Brain microvascular endothelial cell (primary cell): Measurements from ENCODE around the gene KCNAB1.
"Not testable (repeated sequence)": the region's sequence is repeated elsewhere in the genome, so short reads cannot be mapped to it uniquely, and the experiment has no call there.

Source experiments
- DNase-seq: peaks from one replicate; pipeline ENCODE4 v3.0.0-alpha.2; 2020
- H3K27ac ChIP-seq: fragments of 250-450 bp; sonication (Bioruptor Pico); 2 replicates; pipeline ENCODE4 v1.5.1; 2020; ENCODE audit warnings: mild to moderate bottlenecking, moderate library complexity
- H3K27me3 ChIP-seq: fragments of 250-450 bp; sonication (Bioruptor Pico); replicated peaks from 2 replicates; pipeline ENCODE4 v1.5.1; 2020; ENCODE audit warnings: mild to moderate bottlenecking
- H3K36me3 ChIP-seq: fragments of 250-450 bp; sonication (Bioruptor Pico); replicated peaks from 2 replicates; pipeline ENCODE4 v1.5.1; 2020; ENCODE audit warnings: mild to moderate bottlenecking
- H3K4me3 ChIP-seq: 2 replicates; pipeline ENCODE4 v1.5.1; 2011; ENCODE audit warnings: low read depth, mild to moderate bottlenecking, control low read depth, low read length, moderate library complexity
- in situ Hi-C: cut with HindIII; loops from 2 replicates; pipeline ENCODE4 v1.10.0; 2017; ENCODE audit warnings: low sequenced_read_pairs, low pct_ligation_motif_present
- TF ChIP-seq, protein P1 (sequence below): IDR thresholded peaks from 2 replicates; pipeline ENCODE4 v1.5.1; 2011; ENCODE audit warnings: low read depth, mild to moderate bottlenecking, moderate library complexity, low read length, control low read depth, inconsistent platforms; ENCODE audit errors: missing control alignments

The KCNAB1 gene

GRCh38 chr3:156226676-156227420 is 106.5 kb downstream of the KCNAB1 start:
- in situ Hi-C loops: no loop called here
- H3K27ac ChIP-seq: no peak overlapping the region
- H3K4me3 ChIP-seq: no peak overlapping the region
- DNase-seq: no peak
- TF ChIP-seq, protein P1, sequence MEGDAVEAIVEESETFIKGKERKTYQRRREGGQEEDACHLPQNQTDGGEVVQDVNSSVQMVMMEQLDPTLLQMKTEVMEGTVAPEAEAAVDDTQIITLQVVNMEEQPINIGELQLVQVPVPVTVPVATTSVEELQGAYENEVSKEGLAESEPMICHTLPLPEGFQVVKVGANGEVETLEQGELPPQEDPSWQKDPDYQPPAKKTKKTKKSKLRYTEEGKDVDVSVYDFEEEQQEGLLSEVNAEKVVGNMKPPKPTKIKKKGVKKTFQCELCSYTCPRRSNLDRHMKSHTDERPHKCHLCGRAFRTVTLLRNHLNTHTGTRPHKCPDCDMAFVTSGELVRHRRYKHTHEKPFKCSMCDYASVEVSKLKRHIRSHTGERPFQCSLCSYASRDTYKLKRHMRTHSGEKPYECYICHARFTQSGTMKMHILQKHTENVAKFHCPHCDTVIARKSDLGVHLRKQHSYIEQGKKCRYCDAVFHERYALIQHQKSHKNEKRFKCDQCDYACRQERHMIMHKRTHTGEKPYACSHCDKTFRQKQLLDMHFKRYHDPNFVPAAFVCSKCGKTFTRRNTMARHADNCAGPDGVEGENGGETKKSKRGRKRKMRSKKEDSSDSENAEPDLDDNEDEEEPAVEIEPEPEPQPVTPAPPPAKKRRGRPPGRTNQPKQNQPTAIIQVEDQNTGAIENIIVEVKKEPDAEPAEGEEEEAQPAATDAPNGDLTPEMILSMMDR: no peak
- no peaks in the 10 kb centered on the region for H3K27me3 ChIP-seq
- H3K36me3 ChIP-seq: no peaks in the 10 kb centered on the region

DNA sequence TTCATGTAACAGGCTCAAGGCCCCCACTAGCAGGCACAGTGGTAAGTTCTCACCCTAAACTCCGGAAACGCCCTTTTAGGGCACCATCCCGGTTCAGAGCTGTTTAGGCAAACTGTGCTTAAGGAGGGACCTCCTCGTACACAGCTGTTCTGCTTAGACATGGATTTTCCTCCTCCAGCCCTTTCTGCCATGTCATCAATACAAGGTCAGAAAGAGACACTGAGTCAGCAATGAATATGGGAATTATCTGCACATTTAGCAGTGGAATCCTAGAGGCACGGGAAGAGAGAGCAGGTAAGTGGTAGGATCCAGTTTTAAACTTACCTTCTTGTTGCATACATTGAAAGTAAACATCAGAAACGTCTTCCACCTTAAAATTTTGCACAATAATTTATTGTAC is 107.3 kb downstream of the KCNAB1 start:
- Histone ChIP-seq H3K4me3 (no peak overlapping the region), H3K27me3 (no peaks in the 10 kb centered on the region), H3K36me3 (no peaks in the 10 kb centered on the region), H3K27ac (no peak overlapping the region)
- no peak for DNase-seq
- in situ Hi-C loops: no loop called here
- TF ChIP-seq, protein P1: no peak

DNA sequence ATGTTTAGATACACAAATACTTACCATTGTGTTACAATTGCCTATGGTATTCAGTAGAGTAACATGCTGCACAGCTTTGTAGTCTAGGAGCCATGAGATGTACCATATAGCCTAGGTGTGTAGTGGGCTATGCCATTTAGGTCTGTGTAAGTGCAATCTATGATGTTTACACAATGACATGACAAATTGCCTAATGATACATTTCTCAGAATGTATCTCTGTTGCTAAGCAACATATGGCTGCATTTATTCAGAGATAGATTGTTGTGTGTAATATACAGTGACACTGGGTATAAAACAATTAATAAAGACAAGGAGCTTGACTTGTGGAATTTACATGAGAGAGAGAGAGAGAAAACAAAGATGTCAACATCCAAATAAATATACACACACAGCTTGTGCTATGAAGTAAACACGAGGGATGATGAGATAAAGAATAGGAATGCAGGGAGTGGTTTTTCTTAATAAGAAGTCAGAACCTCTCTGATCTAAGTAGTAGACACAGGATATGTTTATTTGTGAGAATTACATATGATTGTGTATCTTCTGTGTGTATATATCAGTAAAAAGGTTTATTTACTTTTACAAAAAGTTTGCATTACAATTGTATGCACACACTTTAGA is 110.0 kb downstream of the KCNAB1 start:
- no peak for DNase-seq
- Histone ChIP-seq H3K4me3 (no peak overlapping the region), H3K36me3 (no peaks in the 10 kb centered on the region), H3K27ac (no peak overlapping the region), H3K27me3 (no peaks in the 10 kb centered on the region)
- TF ChIP-seq, protein P1: no peak
- in situ Hi-C loops: no loop called here

- H3K27me3 ChIP-seq, DNase-seq, in situ Hi-C loops, H3K36me3 ChIP-seq, H3K4me3 ChIP-seq, H3K27ac ChIP-seq: not testable (repeated sequence)
Measured at GRCh38 chr3:156231221-156231620, 110.8 kb downstream of the KCNAB1 start.

GRCh38 chr3:156233876-156234275 is 113.5 kb downstream of the KCNAB1 start:
- Histone ChIP-seq H3K27me3 (no peaks in the 10 kb centered on the region), H3K4me3 (no peak overlapping the region), H3K36me3 (no peaks in the 10 kb centered on the region), H3K27ac (no peak overlapping the region)
- TF ChIP-seq, protein P1: no peak
- in situ Hi-C loops: no loop called here
- no peak for DNase-seq

DNA sequence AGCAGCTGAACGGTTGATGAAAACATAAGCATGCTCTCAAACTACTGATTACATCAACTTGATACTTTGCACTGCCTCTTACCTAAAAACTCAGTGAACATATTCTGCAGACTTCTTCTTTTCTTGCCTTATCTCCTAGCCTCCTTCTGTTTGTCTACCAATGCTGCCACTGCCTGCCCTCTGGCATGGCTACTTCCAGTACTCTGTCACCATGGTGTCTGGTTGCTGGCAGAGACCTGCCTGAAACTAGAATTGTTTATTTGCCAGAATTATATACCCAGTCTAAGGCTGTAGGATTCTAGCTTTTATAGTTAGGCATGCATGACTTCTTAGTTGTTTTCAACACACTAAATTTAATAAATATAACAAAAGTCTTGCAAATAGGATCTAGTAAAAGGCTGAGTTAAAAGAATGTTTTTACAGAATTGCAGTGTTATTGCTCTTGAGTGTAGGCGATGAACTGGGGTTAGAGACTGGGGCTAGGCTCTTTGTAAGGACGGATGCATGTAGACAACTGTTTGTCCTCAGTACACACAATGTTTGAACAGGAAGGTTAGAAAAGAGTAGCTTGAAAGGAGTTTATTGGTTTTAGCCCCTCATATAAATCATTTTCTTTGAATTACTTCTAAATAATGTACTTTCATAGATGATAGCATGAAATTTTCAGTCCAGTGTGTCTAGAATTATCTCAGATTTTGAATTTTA is 116.3 kb downstream of the KCNAB1 start:
- no peak for DNase-seq
- in situ Hi-C loops: no loop called here
- Histone ChIP-seq H3K4me3 (no peak overlapping the region), H3K36me3 (no peaks in the 10 kb centered on the region), H3K27me3 (no peaks in the 10 kb centered on the region), H3K27ac (no peak overlapping the region)
- TF ChIP-seq, protein P1: no peak
